ENCODE data around the gene TLE4.

The TLE4 gene

GRCh38 chr9:79668956-79669355 lies 97.2 kb downstream of the TLE4 start:
- TF ChIP-seq CTCF (conservative IDR thresholded peaks at IDR 0.05) = no peak
- no peak overlapping the region for H3K27ac ChIP-seq

GRCh38 chr9:79670269-79670961 lies 98.7 kb downstream of the TLE4 start:
- H3K27ac ChIP-seq = no peak overlapping the region
- no peak for TF ChIP-seq CTCF (conservative IDR thresholded peaks at IDR 0.05)

DNA sequence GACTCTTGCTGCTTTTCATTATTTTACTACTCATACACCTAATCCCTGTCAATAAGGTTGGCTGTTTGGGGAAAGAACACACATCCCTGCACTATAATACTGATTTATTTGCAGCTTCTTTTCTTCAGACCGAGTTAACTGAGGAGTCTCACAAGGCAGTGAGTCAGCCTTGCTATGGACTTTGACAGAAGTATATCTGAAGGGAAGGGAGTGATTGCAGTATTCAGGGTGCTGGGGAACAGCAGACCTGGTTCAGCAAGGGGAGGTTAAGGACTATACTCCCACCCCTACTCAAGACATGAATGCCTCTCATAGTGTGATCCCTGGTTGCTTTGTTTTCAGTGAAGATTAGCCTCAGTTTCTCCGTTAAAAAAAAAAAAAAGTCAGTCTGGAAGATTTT lies 99.8 kb downstream of the TLE4 start:
- no peak overlapping the region for H3K27ac ChIP-seq
- no peak for TF ChIP-seq CTCF (conservative IDR thresholded peaks at IDR 0.05)

GRCh38 chr9:79672236-79672635 lies 100.5 kb downstream of the TLE4 start:
- no peak for TF ChIP-seq CTCF (conservative IDR thresholded peaks at IDR 0.05)
- no peak overlapping the region for H3K27ac ChIP-seq

- no peak for TF ChIP-seq CTCF (conservative IDR thresholded peaks at IDR 0.05)
- no peak overlapping the region for H3K27ac ChIP-seq
Measured at GRCh38 chr9:79672891-79673290, 101.1 kb downstream of the TLE4 start.

GRCh38 chr9:79673614-79674013 lies 101.8 kb downstream of the TLE4 start:
- TF ChIP-seq CTCF (conservative IDR thresholded peaks at IDR 0.05) = no peak
- no peak overlapping the region for H3K27ac ChIP-seq

DNA sequence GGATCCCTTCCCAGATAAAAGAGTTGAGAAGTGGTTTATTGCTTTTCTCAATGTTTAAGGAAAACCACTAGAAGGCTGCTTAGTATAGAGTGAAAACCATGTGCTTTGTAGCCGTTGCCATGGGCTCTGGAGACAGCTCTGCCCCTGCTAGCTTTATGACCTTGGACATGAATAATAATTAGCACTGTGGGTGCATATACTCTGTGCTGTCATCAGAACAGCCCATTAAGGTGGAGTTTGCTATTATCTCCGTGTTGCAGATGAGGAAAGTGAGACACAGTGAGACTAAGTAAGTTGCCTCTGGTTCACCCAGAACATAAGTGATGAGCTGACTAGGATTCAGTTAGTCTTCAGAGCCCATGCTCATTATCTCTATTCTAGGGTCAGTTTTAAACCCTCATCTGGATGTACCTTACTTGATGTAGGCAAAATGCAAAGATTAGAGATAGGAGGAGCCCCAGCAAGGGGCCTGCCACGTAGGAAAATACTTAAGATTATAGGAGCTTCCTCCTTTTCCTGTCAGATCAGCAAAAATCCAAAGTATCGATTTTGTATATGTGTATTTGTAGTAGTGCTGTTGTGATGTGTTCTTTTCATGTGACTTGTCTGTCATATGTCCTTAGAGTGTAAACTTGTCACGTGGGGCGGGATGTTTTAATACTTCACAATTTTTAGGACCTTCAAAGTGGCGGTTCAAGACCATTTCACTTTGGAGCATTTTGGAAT lies 102.5 kb downstream of the TLE4 start:
- TF ChIP-seq CTCF (conservative IDR thresholded peaks at IDR 0.05) = no peak
- no peak overlapping the region for H3K27ac ChIP-seq
